Measurements from ENCODE around the gene RHOT1. TPM values are rescaled to one million over a fixed set of nuclear protein-coding genes. Genes with fewer than 3 reads are reported as not detected.
A peak's percentile ranks its signal among the peaks of the same experiment; 100 is the strongest.
"Not testable (repeated sequence)": the region's sequence is repeated elsewhere in the genome, so short reads cannot be mapped to it uniquely, and the experiment has no call there.

RHOT1 gene
- 43.7 and 76.4 TPM in 2 replicates for total RNA-seq (ENCODE audit: low replicate concordance)

DNA sequence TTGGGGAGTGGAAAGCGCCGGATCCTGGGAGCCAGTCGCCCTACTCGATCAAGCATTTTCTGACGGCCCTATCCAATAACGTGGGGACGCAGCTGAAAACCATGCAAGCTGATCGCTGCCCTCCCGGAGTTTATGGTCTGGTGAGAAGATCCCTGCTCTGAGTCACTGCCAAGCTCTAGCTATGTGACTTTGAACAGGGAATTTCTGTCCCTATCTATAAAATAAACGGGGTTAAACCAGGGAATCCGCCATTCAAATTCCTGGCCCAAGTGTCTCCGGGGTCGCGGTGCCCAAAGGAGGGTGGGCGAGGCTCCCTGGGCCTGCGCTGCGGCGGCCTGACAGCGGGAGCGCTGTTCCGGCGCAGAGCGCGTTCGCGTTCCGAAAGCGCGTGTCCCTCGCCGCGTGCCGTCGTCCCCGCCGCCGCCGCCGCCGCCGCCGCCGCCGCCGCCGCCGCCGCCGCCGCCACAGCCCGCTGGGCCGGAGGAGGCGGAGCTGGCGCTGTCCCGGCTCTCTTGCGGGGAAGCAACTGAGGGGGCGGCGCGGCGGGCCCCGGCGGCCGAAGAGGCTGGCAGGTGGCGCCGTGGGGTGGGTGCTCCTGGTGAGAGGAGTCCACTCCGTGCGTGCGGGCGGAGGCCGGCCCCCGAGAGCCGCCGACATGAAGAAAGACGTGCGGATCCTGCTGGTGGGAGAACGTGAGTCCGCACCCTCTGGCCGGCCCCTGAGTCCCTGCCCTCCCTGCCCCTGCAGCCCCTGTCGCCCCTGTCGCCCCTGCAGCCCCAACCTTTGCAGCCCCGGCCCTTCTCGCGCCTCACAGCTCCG lies at the start of gene RHOT1:
RHOT1 (plus strand) TSS at position 465 of the 819 bp plus-strand sequence; CDS start at position 656, 191 bp downstream.
- H3K4me2 ChIP-seq: peak within 1 kb of the TSS; percentile 92
- H3F3A ChIP-seq (ENCODE audit: low read depth): peaks cover 23% of the 10 kb centered on the region
- peak within 1 kb of the TSS; percentile 75 for H2AFZ ChIP-seq (replicated peaks)
- DNase-seq (ENCODE audit: low spot score): peak; percentile 92
- peak within 1 kb of the TSS; percentile 95 for H3K4me3 ChIP-seq
- H3K9ac ChIP-seq: peak within 1 kb of the TSS; percentile 60
- Mint-ChIP-seq H3K27me3 (ENCODE audit: insufficient read depth, low read depth) (peaks cover 2% of the 10 kb centered on the region), H3K4me3 (peak within 1 kb of the TSS; percentile 99), H3K36me3 (no peaks in the 10 kb centered on the region), H3K4me1 (peaks cover 22% of the 10 kb centered on the region), H3K27ac (peak within 1 kb of the TSS; percentile 92), H3K9me3 (no peaks in the 10 kb centered on the region)
- no peaks in the 10 kb centered on the region for H3K36me3 ChIP-seq
- H3K9me3 ChIP-seq (ENCODE audit: low read depth): no peaks in the 10 kb centered on the region
- H3K79me2 ChIP-seq (ENCODE audit: low read depth): peaks cover 43% of the 10 kb centered on the region
- peak within 1 kb of the TSS; percentile 26 for H3K27ac ChIP-seq
- no peaks in the 10 kb centered on the region for H3K27me3 ChIP-seq
- peaks cover 12% of the 10 kb centered on the region for H4K20me1 ChIP-seq (ENCODE audit: low read depth)
- TF ChIP-seq CTCF (IDR thresholded peaks at IDR 0.05) (peak; percentile 68), EZH2phosphoT487 (IDR thresholded peaks at IDR 0.05) (no peak)
- peaks cover 9% of the 10 kb centered on the region for H3K4me1 ChIP-seq

DNA sequence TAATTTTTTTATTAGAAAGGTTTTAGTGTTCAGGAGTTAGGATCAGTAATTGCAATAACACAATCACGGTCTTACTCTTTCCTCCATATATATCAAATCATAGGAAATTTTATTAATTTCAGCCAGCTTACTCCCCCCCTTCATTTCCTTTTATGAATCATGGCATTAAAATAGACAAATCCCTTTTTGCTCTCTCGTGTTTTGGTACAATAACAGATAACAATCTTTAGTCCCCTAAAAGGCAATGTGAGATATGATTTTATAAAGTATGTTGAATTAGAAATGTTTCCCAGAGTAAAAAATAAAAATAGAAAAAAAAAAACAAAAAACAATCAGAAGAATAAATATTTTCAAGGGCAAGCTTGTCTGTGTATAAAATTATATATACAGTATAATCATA lies 42.6 kb upstream of the RHOT1 start:
- H3K27me3 ChIP-seq: no peaks in the 10 kb centered on the region
- H4K20me1 ChIP-seq (ENCODE audit: low read depth): no peaks in the 10 kb centered on the region
- H3K79me2 ChIP-seq (ENCODE audit: low read depth): no peaks in the 10 kb centered on the region
- H3K9me3 ChIP-seq (ENCODE audit: low read depth): no peaks in the 10 kb centered on the region
- TF ChIP-seq EZH2 (IDR thresholded peaks at IDR 0.05) (no peak), EZH2phosphoT487 (IDR thresholded peaks at IDR 0.05) (no peak), CTCF (IDR thresholded peaks at IDR 0.05) (no peak)
- H3K27ac Mint-ChIP-seq: no peak overlapping the region
- no peak for DNase-seq (ENCODE audit: low spot score)
- H3K9me3 Mint-ChIP-seq: no peaks in the 10 kb centered on the region
- no peak overlapping the region for H3K4me3 Mint-ChIP-seq
- H3K4me2 ChIP-seq: no peak overlapping the region
- H3K4me3 ChIP-seq: no peak overlapping the region
- no peak overlapping the region for H3K9ac ChIP-seq
- peaks cover 17% of the 10 kb centered on the region for H3K4me1 ChIP-seq
- H3K36me3 Mint-ChIP-seq: no peaks in the 10 kb centered on the region
- no peak overlapping the region for H3K27ac ChIP-seq
- H2AFZ ChIP-seq (replicated peaks): no peak overlapping the region
- peaks cover 6% of the 10 kb centered on the region for H3F3A ChIP-seq (ENCODE audit: low read depth)
- peaks cover 25% of the 10 kb centered on the region for H3K4me1 Mint-ChIP-seq
- H3K36me3 ChIP-seq: no peaks in the 10 kb centered on the region
- H3K27me3 Mint-ChIP-seq (ENCODE audit: insufficient read depth, low read depth): peaks cover 2% of the 10 kb centered on the region

DNA sequence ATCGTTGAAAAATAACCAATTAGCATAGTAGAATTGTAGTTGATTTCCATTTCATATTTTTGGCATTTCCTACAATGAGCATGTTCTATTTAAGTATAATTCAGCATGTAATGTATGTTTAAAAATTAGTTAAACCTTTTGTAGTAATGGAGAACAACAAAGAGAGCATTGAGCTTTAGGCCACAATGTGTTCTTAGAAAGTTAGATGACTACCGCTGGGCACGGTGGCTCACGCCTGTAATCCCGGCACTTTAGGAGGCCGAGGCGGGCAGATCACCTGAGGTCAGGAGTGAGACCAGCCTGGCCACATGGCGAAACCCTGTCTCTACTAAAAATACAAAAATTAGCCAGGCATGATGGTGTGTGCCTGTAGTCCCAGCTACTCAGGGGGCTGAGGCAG lies 42.0 kb upstream of the RHOT1 start:
- H3K27me3 ChIP-seq; H3F3A ChIP-seq (ENCODE audit: low read depth); H3K36me3 Mint-ChIP-seq; H3K9me3 ChIP-seq (ENCODE audit: low read depth); H3K4me2 ChIP-seq; H3K9ac ChIP-seq; H3K27me3 Mint-ChIP-seq (ENCODE audit: insufficient read depth, low read depth); H4K20me1 ChIP-seq (ENCODE audit: low read depth); DNase-seq (ENCODE audit: low spot score); H3K79me2 ChIP-seq (ENCODE audit: low read depth); H3K4me3 Mint-ChIP-seq; H3K4me3 ChIP-seq; H3K36me3 ChIP-seq; H3K27ac ChIP-seq; H3K9me3 Mint-ChIP-seq; H3K27ac Mint-ChIP-seq: not testable (repeated sequence)
- H3K4me1 ChIP-seq: peaks cover 17% of the 10 kb centered on the region
- H2AFZ ChIP-seq (replicated peaks): peak overlapping the region; percentile 31
- H3K4me1 Mint-ChIP-seq: peaks cover 26% of the 10 kb centered on the region

- H3K79me2 ChIP-seq (ENCODE audit: low read depth): no peaks in the 10 kb centered on the region
- Mint-ChIP-seq H3K4me3 (no peak overlapping the region), H3K27ac (peak overlapping the region; percentile 8), H3K9me3 (no peaks in the 10 kb centered on the region), H3K4me1 (peaks cover 28% of the 10 kb centered on the region), H3K36me3 (no peaks in the 10 kb centered on the region), H3K27me3 (ENCODE audit: insufficient read depth, low read depth) (peaks cover 2% of the 10 kb centered on the region)
- H4K20me1 ChIP-seq (ENCODE audit: low read depth): no peaks in the 10 kb centered on the region
- no peak overlapping the region for H3K4me2 ChIP-seq
- no peak for DNase-seq (ENCODE audit: low spot score)
- no peaks in the 10 kb centered on the region for H3K27me3 ChIP-seq
- peaks cover 6% of the 10 kb centered on the region for H3F3A ChIP-seq (ENCODE audit: low read depth)
- TF ChIP-seq EZH2phosphoT487 (IDR thresholded peaks at IDR 0.05): no peak
- no peaks in the 10 kb centered on the region for H3K36me3 ChIP-seq
- no peak overlapping the region for H2AFZ ChIP-seq (replicated peaks)
- no peak overlapping the region for H3K9ac ChIP-seq
- peaks cover 17% of the 10 kb centered on the region for H3K4me1 ChIP-seq
- H3K4me3 ChIP-seq: no peak overlapping the region
- H3K9me3 ChIP-seq (ENCODE audit: low read depth): no peaks in the 10 kb centered on the region
- no peak overlapping the region for H3K27ac ChIP-seq
Measured at GRCh38 chr17:32100971-32101631, 41.2 kb upstream of the RHOT1 start.

All from neural progenitor cell (in vitro differentiated cells).